NCI-H345 treated with DMSO at 0.1 percent for 48 hours (cell line): ENCODE measurements around the gene FGFR1OP2.
"Not testable (repeated sequence)": the region's sequence is repeated elsewhere in the genome, so short reads cannot be mapped to it uniquely, and the experiment has no call there.

Experiments
- DNase-seq: peaks from one replicate; lab custom pipeline; 2025; ENCODE audit not compliant: unreplicated experiment; lab: John Stamatoyannopoulos, UW

The FGFR1OP2 gene

GRCh38 chr12:26937863-26938700, at the start of gene FGFR1OP2, which contains the start of gene INTS13:
FGFR1OP2 (plus strand) TSS chr12:26938470; CDS start chr12:26954159, 15,689 bp downstream.
INTS13 (minus strand) TSS chr12:26937981; CDS start chr12:26936803, 1,178 bp downstream.
- peak; percentile 94 for DNase-seq

- DNase-seq, result no peak
Observed at GRCh38 chr12:26890784-26891183, 47.5 kb upstream of the FGFR1OP2 start.

- no peak for DNase-seq
Observed at GRCh38 chr12:26891704-26892103, 46.6 kb upstream of the FGFR1OP2 start.

GRCh38 chr12:26895672-26896071, 42.6 kb upstream of the FGFR1OP2 start:
- no peak for DNase-seq

GRCh38 chr12:26896913-26897312, 41.4 kb upstream of the FGFR1OP2 start:
- DNase-seq, result no peak

- not testable (repeated sequence) for DNase-seq
Observed at GRCh38 chr12:26903396-26903795, 34.9 kb upstream of the FGFR1OP2 start.

GRCh38 chr12:26906024-26906423, 32.2 kb upstream of the FGFR1OP2 start:
- no peak for DNase-seq

- DNase-seq, result no peak
Observed at GRCh38 chr12:26906704-26907103, 31.6 kb upstream of the FGFR1OP2 start.

- no peak for DNase-seq
Observed at GRCh38 chr12:26918321-26919215, 19.7 kb upstream of the FGFR1OP2 start.

- DNase-seq, result no peak
Observed at GRCh38 chr12:26919216-26919555, 19.1 kb upstream of the FGFR1OP2 start.

GRCh38 chr12:26921886-26922285, 16.4 kb upstream of the FGFR1OP2 start:
- DNase-seq, result no peak

GRCh38 chr12:26928661-26929060, 9.6 kb upstream of the FGFR1OP2 start:
- DNase-seq, result no peak

- no peak for DNase-seq
Observed at GRCh38 chr12:26929590-26929989, 8.7 kb upstream of the FGFR1OP2 start.

GRCh38 chr12:26935636-26936378, 2.5 kb upstream of the FGFR1OP2 start:
- no peak for DNase-seq

GRCh38 chr12:26936559-26937442, 1.5 kb upstream of the FGFR1OP2 start:
- DNase-seq, result no peak

- no peak for DNase-seq
Observed at GRCh38 chr12:26937443-26937862, 817 bp upstream of the FGFR1OP2 start.

- no peak for DNase-seq
Observed at GRCh38 chr12:26938701-26939062, 412 bp downstream of the FGFR1OP2 start.

- DNase-seq, result no peak
Observed at GRCh38 chr12:26939192-26939832, 1.0 kb downstream of the FGFR1OP2 start.

- no peak for DNase-seq
Observed at GRCh38 chr12:26939953-26940352, 1.7 kb downstream of the FGFR1OP2 start.
